ENCODE results near the gene RGL3. TPM values are rescaled to one million over a fixed set of nuclear protein-coding genes. Genes with fewer than 3 reads are reported as not detected.

Gene RGL3
- total RNA-seq, 1 donor from 2014 or later = 0.70 TPM

DNA sequence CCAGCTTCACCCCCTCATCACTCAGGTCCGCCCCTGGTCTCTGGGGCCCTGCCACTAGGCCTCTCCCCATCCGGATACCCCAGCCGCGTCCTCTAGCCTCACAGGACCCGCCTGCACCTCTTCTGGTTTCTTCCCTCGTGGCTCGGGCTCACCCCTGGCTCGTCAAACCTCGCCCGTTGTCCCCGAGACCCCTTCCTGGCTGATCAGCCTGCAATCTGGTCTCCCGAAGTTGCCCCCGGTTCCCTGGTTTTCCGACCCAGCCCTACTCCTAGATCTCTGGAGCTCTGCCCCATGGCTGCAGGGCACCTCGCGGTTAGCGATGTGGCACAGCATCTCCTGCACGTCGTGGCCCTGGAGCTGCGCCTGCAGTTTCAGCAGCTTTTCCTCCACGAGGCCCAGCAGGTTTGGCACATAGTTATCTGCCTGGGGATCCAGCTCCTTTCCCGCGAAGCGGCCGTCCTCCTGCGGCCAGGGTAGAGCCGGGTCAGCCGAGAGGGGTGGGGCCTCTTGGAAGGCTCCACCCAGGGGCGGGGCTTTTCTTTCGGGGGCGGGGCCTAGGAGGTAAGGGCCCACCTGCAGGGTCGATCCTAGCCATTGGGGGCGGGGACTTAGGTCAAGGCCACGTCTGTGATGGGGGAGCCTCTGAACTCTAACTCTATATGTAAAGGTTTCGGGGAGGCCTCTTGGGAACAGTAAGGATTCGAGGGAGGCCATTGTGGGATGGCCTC lies 2.4 kb upstream of the RGL3 start:
- Mint-ChIP-seq H3K9me3 (ENCODE audit: low read depth) (no peaks in the 10 kb centered on the region), H3K4me1 (ENCODE audit: low read depth) (peaks cover 22% of the 10 kb centered on the region), H3K36me3 (ENCODE audit: low read depth) (no peaks in the 10 kb centered on the region), H3K27me3 (ENCODE audit: low read depth) (peaks cover 40% of the 10 kb centered on the region), H3K4me3 (ENCODE audit: unreplicated experiment) (peak overlapping the region; percentile 44), H3K27ac (ENCODE audit: unreplicated experiment) (peak overlapping the region; percentile 32)
- TF ChIP-seq, protein P1, sequence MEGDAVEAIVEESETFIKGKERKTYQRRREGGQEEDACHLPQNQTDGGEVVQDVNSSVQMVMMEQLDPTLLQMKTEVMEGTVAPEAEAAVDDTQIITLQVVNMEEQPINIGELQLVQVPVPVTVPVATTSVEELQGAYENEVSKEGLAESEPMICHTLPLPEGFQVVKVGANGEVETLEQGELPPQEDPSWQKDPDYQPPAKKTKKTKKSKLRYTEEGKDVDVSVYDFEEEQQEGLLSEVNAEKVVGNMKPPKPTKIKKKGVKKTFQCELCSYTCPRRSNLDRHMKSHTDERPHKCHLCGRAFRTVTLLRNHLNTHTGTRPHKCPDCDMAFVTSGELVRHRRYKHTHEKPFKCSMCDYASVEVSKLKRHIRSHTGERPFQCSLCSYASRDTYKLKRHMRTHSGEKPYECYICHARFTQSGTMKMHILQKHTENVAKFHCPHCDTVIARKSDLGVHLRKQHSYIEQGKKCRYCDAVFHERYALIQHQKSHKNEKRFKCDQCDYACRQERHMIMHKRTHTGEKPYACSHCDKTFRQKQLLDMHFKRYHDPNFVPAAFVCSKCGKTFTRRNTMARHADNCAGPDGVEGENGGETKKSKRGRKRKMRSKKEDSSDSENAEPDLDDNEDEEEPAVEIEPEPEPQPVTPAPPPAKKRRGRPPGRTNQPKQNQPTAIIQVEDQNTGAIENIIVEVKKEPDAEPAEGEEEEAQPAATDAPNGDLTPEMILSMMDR (IDR thresholded peaks at IDR 0.05) = no peak
- DNase-seq (ENCODE audit: low spot score) = no peak

DNA sequence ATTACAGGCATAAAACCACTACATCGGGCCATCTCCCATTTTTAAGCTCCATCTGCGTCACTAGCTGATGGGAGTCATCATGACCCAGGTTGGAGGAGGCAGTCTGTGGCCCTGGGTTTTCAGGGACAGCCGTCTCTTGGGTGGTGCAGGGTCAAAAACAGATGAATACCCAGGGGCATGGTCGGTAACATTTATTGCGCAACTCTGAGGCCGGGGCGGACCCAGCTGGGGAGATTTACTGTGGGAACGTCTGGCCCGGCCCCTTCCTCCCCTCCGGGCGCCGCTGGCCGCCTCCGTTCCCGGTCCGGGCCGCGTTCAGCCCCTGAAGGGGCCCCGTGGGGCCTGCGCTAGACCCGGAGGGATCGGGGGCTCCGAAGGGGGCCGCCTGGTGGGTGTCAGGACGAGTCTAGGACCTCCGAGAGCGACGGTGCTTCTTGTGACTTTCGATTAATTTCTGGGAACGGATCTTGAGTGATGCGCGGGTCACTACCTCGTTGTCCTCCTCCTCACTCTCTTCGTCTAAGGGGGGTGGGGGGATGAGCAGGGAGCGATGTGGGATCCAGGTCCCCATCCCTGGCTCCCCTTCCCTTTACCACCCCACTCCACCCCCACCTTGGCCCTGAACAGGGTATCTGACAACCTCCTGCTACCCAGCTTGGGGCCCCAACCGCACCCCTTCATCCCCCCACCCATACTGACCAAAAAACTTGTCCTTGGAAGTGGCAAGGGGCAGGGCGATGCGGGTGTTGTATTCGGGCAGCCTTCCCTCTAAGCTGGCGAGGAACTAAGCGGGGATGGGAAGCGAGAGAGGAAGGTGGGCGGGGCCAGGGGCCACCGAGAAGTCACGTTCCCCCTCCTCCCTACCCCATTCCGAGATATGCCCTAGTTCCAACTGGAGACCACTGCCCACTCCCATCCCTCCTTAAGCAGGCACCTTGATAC lies 1.6 kb upstream of the RGL3 start:
- Mint-ChIP-seq H3K36me3 (ENCODE audit: low read depth) (no peaks in the 10 kb centered on the region), H3K9me3 (ENCODE audit: low read depth) (no peaks in the 10 kb centered on the region), H3K4me3 (ENCODE audit: unreplicated experiment) (peak overlapping the region; percentile 53)

DNA sequence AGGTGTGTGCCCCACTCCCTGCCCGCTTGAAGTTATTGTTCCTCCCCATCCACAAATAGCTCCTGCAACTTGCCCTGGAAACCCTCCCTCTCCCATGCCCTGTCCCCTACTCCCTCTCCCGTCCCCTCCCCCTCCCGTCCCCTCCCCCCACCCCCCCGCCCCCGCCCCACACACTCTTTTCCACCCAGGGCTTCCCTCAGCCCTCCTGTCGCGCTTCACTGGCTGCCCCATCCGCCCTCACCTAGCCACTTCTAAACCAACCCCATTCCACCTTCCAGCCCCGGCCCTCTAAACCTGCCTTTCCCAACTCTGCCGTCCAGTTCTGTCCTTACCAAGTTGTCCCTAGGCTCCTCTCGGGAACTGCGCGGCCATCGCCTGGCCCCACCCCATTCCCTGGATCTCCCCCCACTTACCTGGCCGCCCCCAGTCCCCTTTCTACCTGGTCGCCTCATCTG lies 993 bp downstream of the RGL3 start:
- H3K4me3 Mint-ChIP-seq (ENCODE audit: unreplicated experiment) = no peak overlapping the region

More for the DNA sequence above, 1.6 kb upstream of the RGL3 start:
- H3K4me1 Mint-ChIP-seq (ENCODE audit: low read depth) = peaks cover 22% of the 10 kb centered on the region
- no peak for DNase-seq (ENCODE audit: low spot score)
- TF ChIP-seq, protein P1 (IDR thresholded peaks at IDR 0.05) = no peak
- H3K27me3 Mint-ChIP-seq (ENCODE audit: low read depth) = peaks cover 40% of the 10 kb centered on the region
- no peak overlapping the region for H3K27ac Mint-ChIP-seq (ENCODE audit: unreplicated experiment)

DNA sequence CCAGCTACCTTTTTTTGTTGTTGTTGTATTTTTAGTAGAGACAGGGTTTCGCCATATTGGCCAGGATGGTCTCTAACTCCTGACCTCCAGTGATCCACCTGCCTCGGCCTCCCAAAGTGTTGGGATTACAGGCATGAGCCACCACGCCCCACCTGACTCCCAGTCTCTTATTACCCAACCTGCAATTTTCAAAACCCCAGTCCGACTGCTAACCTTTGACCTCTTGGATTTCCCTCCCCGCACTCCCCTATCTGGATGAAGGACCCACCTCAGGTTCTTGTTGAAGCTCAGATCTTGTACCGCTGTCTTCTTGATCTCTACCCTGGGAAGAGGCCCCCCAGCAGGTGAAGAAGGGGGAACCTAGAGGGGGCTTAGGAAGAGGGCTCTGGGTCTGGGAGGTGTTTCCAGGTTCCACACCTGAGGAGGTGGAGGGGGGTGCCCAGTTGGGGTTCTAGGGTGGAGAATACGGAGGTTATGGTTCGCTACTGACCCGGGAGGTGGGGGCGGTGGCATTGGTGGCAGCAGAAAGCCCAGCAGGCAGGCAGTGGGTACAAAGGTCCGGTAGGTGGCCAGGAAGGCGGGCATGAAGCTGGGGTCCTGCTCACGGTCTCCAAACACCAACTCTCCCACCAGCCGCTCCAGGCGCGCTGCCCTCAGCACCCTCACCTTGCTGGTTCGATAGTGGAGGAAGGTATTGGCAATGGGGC lies 2.6 kb downstream of the RGL3 start:
- Mint-ChIP-seq H3K27me3 (ENCODE audit: low read depth) (peaks cover 28% of the 10 kb centered on the region), H3K36me3 (ENCODE audit: low read depth) (no peaks in the 10 kb centered on the region), H3K9me3 (ENCODE audit: low read depth) (no peaks in the 10 kb centered on the region), H3K4me3 (ENCODE audit: unreplicated experiment) (no peak overlapping the region), H3K4me1 (ENCODE audit: low read depth) (peaks cover 17% of the 10 kb centered on the region), H3K27ac (ENCODE audit: unreplicated experiment) (no peak overlapping the region)
- no peak for DNase-seq (ENCODE audit: low spot score)
- TF ChIP-seq, protein P1 (IDR thresholded peaks at IDR 0.05) = no peak

More for the DNA sequence above, 993 bp downstream of the RGL3 start:
- no peak overlapping the region for H3K27ac Mint-ChIP-seq (ENCODE audit: unreplicated experiment)
- TF ChIP-seq, protein P1 (IDR thresholded peaks at IDR 0.05) = no peak
- DNase-seq (ENCODE audit: low spot score) = no peak
- no peaks in the 10 kb centered on the region for H3K9me3 Mint-ChIP-seq (ENCODE audit: low read depth)
- no peaks in the 10 kb centered on the region for H3K36me3 Mint-ChIP-seq (ENCODE audit: low read depth)
- H3K4me1 Mint-ChIP-seq (ENCODE audit: low read depth) = peaks cover 22% of the 10 kb centered on the region
- H3K27me3 Mint-ChIP-seq (ENCODE audit: low read depth) = peaks cover 36% of the 10 kb centered on the region

DNA sequence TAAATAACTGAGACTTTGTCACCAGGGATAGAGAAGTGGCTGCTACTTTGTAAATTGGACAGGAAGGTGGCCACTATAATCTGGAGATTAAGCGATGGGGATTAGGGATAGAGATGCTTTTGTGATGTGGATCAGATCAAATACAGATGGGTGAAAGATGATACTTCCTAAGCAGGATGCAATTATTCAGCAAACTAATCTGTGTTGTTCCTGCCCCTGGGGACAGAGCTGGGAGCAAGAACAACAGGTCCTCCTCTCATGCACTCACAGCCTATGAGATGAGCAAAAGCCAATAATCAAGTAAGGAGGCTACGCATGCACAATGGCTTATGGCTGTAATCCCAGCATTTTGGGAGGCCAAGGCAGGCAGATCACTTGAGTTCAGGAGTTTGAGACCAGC lies 4.6 kb downstream of the RGL3 start:
- H3K36me3 Mint-ChIP-seq (ENCODE audit: low read depth) = no peaks in the 10 kb centered on the region
- H3K9me3 Mint-ChIP-seq (ENCODE audit: low read depth) = no peaks in the 10 kb centered on the region
- TF ChIP-seq, protein P1 (IDR thresholded peaks at IDR 0.05) = no peak
- H3K27me3 Mint-ChIP-seq (ENCODE audit: low read depth) = peaks cover 19% of the 10 kb centered on the region
- DNase-seq (ENCODE audit: low spot score) = no peak
- no peak overlapping the region for H3K27ac Mint-ChIP-seq (ENCODE audit: unreplicated experiment)
- H3K4me3 Mint-ChIP-seq (ENCODE audit: unreplicated experiment) = no peak overlapping the region
- H3K4me1 Mint-ChIP-seq (ENCODE audit: low read depth) = peaks cover 10% of the 10 kb centered on the region
